ENCODE measurements around the gene KLF2.

- TF ChIP-seq CTCF (IDR thresholded peaks at IDR 0.05): no peak
- no peak for TF ChIP-seq POLR2A (IDR thresholded peaks at IDR 0.05)
Measured at GRCh38 chr19:16361926-16362325, 37.3 kb downstream of the KLF2 start.
